ENCODE measurements around the gene GABRB2. TPM values are rescaled to one million over a fixed set of nuclear protein-coding genes. Genes with fewer than 3 reads are reported as not detected.

Gene GABRB2
- total and polyA plus RNA-seq, 11 donors = 0.04 to 3.8 (median 0.16) TPM; not detected in 7

DNA sequence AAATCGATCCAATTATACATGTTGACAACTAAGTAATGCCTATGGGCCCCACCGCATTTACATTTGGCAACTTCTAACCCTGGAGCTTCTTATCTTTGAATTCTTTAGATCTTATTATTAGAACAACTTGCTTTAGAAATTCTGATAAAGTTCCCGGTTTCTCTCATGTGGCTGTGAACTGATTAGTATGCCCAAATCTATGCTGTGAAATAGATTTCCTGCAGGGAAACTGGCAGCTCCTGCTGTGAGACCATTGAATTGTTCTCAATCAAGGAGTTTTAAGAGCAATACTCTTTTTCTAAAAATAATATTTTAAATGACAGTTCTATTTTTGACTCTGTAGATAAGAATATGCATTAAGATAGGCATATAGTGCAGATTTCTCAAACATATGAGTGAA lies 177.5 kb downstream of the GABRB2 start:
- WGBS, 4 donors = 8 to 20% (median 10%) methylated on average over 3 of the region's 3 CpGs
- H3K9me3 ChIP-seq = no peaks in the 10 kb centered on the region
- DNase-seq (no peak), ATAC-seq (no peak)
- H3K36me3 ChIP-seq = no peaks in the 10 kb centered on the region
- no peaks in the 10 kb centered on the region for H3K4me1 ChIP-seq
- TF ChIP-seq, protein P1, sequence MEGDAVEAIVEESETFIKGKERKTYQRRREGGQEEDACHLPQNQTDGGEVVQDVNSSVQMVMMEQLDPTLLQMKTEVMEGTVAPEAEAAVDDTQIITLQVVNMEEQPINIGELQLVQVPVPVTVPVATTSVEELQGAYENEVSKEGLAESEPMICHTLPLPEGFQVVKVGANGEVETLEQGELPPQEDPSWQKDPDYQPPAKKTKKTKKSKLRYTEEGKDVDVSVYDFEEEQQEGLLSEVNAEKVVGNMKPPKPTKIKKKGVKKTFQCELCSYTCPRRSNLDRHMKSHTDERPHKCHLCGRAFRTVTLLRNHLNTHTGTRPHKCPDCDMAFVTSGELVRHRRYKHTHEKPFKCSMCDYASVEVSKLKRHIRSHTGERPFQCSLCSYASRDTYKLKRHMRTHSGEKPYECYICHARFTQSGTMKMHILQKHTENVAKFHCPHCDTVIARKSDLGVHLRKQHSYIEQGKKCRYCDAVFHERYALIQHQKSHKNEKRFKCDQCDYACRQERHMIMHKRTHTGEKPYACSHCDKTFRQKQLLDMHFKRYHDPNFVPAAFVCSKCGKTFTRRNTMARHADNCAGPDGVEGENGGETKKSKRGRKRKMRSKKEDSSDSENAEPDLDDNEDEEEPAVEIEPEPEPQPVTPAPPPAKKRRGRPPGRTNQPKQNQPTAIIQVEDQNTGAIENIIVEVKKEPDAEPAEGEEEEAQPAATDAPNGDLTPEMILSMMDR (IDR thresholded peaks at IDR 0.05) = no peak
- TF ChIP-seq POLR2A (IDR thresholded peaks at IDR 0.05) = no peak
- H3K4me3 ChIP-seq = no peak overlapping the region
- H3K27me3 ChIP-seq = no peaks in the 10 kb centered on the region
- intact Hi-C loops (cut with DNase I) = no loop called here
- no peak overlapping the region for H3K27ac ChIP-seq

DNA sequence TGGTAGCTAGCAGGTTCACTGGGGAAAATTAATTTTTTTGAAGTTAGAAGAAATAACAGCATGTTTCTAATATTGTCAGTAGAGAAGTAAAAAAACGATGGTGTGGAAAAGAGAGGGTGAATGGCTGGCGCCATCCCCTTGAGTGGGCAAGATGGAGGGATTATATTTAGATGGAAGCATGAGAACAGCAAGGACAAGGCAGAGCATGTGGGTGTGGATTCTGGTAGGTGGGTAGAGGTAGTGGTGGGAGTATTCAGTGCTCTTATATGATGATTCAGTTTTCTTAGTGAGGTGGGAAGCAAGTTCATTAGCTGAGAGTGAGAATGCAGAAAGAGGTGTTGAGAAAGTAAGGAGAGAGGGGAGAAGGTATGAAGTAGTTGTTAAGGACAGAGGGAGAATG lies 188.1 kb downstream of the GABRB2 start:
- Histone ChIP-seq H3K27me3 (no peaks in the 10 kb centered on the region), H3K4me3 (no peak overlapping the region), H3K27ac (no peak overlapping the region), H3K36me3 (no peaks in the 10 kb centered on the region), H3K9me3 (no peaks in the 10 kb centered on the region), H3K4me1 (no peaks in the 10 kb centered on the region)
- 75 to 82% (median 79%) methylated on average over 2 of the region's 2 CpGs for WGBS, 4 donors
- TF ChIP-seq, protein P1 (IDR thresholded peaks at IDR 0.05) = no peak
- no peak for TF ChIP-seq POLR2A (IDR thresholded peaks at IDR 0.05)
- ATAC-seq (no peak), DNase-seq (no peak)
- intact Hi-C loops (cut with DNase I) = no loop called here

DNA sequence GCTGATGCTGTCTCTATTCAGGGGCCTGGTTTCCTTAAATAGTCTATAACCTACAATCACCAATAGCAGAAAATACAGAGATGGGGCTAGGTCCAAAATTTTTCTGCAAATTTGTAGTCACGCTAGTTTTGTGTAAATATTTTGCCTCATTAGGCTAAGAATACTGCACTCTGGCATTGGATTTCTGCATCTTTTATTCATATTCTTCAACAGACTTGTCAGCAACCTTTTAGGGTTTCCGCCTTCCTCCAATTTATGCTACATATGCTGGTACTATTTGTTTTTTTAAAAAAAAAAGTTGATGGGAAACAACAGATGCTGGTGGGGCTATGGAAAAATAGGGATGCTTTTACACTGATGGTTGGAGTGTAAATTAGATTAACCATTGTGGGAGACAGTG lies 202.3 kb downstream of the GABRB2 start:
- Histone ChIP-seq H3K4me3 (no peak overlapping the region), H3K27ac (no peak overlapping the region), H3K36me3 (no peaks in the 10 kb centered on the region), H3K9me3 (peaks cover 0 to 3% (median 0%) of the 10 kb centered on the region in 12 donors), H3K4me1 (no peaks in the 10 kb centered on the region), H3K27me3 (no peaks in the 10 kb centered on the region)
- DNase-seq = no peak
- intact Hi-C loops (cut with DNase I) = no loop called here
- 89 to 95% (median 93%) methylated on average over 2 of the region's 2 CpGs for WGBS, 4 donors
- no peak for TF ChIP-seq POLR2A (IDR thresholded peaks at IDR 0.05)
- TF ChIP-seq, protein P1 (IDR thresholded peaks at IDR 0.05) = no peak
- ATAC-seq = no peak

DNA sequence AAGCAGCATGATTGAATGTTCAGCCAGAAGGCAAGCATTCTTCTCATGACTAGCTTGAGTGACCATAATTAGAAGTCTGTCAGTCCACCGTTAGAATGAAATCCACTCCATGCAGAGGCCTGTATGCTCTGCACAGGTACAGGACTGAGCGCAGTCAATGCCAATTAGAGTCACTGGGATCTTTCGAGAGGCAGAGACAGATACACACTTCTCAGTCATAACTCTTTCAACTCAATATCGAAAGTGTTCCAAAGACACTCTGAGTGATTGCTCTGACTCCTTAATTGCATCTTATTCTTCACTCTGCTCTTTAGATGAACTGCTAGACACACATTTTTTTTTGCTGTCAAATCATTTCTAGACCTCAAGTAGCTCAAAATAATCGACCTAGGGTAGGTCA lies 203.6 kb downstream of the GABRB2 start:
- H3K27ac ChIP-seq = no peak overlapping the region
- H3K4me3 ChIP-seq = no peak overlapping the region
- WGBS, 4 donors = 57 to 69% (median 66%) methylated on average over 5 of the region's 5 CpGs
- DNase-seq = no peak
- no peaks in the 10 kb centered on the region for H3K27me3 ChIP-seq
- intact Hi-C loops (cut with DNase I) = no loop called here
- peaks cover 0 to 3% (median 0%) of the 10 kb centered on the region in 12 donors for H3K9me3 ChIP-seq
- TF ChIP-seq POLR2A (IDR thresholded peaks at IDR 0.05) = no peak
- TF ChIP-seq, protein P1 (IDR thresholded peaks at IDR 0.05) = no peak
- ATAC-seq = no peak
- H3K36me3 ChIP-seq = no peaks in the 10 kb centered on the region
- H3K4me1 ChIP-seq = no peaks in the 10 kb centered on the region

Measured in heart left ventricle (tissue), 16 donors.